GOT3 (cell line): ENCODE measurements around the gene LIF.

Source experiments
- DNase-seq: peaks from one replicate; lab custom pipeline; 2025; ENCODE audit warnings: mixed read lengths; lab: John Stamatoyannopoulos, UW

Gene LIF

DNA sequence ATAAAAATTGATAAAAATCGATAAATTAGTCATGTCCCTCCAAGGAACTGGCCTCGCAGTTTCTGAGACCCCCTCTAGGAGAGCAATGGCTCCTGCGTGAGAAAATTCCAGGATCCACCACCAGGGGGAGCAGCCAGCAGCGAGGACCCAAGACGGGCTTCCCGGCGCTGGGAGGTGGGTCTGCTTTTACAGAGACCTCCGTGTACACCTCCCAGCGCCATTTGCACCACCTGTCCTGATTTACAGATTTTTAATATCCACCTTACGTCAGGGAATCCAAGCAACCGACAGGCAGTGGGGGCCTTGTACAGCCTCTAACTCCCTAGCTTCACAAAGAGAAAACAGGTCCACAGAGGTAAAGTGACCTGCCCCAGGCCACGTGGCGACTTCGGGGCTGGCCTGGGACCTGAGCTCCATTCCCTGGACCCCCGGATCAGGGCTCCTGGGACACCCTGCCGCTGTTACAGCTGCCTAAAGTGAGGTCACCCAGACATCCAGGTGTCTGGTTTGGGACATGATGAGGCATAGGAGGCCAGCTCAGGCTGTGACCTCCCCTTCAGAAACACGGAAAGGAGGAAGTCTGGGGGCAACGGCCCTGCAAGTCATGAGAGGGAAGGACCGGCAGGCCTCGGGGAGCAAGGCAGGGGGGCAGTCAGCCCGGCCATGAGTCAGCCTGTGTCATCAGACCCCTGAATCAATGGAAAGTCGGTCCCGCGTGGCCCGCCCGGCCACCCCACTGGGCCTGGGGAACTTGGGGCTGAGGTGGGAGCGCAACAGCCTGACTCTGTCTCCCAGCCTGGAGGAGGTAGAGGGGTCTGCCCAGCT is 16.6 kb upstream of the LIF start:
- no peak for DNase-seq

GRCh38 chr22:30262112-30262511 is 15.6 kb upstream of the LIF start:
- no peak for DNase-seq

- DNase-seq = no peak
Measured at GRCh38 chr22:30261134-30261533, 14.6 kb upstream of the LIF start.

DNA sequence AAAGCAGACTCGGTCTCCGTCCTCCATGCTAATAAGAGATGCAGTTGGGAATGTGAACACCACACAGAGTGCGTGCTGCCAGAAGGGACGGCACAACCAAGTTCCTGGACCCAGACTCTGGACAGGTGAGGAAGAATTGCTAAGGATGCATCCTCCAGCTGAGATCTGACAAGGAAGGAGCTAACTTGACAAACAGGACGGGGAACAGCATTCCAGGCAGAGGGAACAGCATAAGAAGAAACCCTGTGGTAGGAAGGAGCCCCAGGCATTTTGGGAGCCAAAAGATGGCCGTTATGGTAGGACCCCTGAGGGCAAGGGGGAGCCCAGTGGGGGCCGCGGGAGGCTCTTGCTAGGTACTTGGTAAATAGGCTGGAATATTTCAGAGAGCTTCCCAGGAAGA is 14.1 kb upstream of the LIF start:
- DNase-seq = no peak

- DNase-seq = no peak
Measured at GRCh38 chr22:30260276-30260675, 13.7 kb upstream of the LIF start.

DNA sequence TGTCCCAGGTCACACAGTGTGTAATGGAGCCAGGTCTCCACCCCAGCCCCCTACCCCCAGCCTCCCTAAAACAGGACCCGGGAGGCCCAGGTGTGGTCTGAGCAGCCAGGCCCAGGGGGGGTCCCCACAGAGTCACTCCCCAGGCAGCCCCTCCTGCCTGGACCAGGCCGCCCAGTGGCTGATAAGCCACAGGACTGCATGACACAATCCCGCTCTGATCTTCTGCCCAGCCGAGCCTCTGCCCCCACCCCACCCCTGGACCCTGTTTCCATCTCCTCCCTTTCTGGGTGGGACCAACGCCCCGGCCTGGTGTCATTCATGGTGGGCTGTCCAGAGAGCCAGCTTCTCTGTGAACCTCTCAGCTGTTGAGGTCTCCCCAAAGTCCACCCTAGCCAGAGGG is 7.8 kb upstream of the LIF start:
- no peak for DNase-seq

GRCh38 chr22:30253205-30253852 is 6.8 kb upstream of the LIF start:
- no peak for DNase-seq

DNA sequence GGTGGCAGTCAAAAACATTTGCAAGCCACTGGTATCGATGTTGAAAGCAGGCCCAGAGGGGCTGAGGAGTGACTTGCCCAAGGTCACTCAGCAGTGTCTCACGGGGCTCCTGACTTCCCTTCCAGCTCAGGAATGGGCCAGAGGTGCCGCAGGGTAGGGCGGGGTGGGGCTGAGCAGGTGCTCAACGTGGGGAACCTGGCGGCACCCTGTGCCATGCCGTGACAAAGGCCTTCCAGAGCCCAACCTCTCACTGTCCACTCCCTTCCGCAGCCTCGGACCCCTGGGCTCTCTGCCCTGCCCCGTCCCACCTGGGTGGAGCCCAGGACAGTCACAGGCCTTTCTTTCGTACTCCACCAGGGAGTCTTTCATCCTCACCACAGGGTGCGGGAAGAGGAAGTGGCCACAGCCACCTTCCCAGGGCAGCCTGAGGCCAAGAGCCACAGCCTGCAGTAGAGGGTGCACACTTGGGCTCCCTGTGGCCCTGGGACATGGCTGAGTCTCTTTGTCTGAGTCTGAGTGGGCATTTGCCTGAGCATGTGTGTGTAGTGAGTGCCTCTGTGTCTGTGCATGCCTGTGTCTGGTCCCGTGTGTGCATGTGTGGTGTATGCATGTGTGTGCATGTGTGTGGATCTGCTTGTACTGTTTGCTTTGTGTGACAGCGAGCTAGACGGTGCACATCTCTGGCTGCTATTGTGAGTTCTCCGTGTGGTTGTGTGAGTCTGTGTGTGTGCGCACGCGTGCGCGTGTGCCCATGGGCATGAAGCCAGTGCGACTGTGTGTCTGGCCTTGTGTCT is 6.0 kb upstream of the LIF start:
- no peak for DNase-seq

DNA sequence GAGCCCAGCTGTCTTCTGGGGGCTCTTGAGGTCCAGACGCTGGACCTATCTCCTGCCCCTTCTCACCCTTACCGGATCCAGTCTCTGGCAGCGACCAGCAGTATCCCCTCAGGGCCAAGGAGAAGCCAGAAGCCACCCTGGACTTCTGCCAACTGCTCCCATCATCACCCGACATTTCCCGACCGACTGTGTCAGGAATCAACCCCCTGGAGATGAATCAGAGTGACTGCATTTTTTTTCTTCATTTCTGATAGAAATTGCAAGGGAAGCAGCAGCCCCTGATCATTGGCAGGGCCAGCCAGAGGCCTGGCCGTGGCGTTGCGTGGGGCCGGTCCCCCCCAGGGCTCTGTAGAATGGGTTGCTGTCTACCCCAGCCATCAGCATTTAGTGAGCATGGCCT is 5.2 kb upstream of the LIF start:
- DNase-seq = no peak

DNA sequence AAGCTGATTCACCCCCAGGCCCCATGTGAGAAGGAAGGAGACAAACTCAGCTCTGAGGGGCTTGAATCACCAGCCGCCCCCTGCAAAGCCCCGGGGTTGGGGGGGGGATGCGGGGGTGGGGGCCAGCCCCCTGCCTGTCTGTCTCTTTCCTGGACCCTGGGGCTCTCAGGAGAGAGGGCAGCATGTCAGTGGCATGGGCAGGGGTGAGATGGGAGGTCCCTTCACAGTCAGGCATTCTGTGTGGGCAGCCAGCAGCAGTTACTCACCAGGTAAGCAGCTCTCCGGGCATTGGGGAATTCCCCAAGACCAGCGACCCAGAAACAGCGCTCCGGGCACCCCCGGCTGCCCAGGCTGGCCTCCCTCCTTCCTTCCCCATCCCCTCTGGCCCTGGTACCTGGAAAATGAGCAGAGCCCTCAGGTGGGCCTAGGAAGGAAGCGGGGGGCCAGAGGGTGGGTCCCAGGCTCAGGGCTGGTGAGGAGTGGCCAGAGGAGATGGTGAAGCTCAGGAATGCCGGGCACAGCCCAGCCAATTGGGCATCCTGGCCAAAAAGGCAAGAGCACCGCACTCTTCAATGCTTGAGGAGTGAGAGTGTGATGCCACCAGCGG is 4.2 kb upstream of the LIF start:
- no peak for DNase-seq

DNA sequence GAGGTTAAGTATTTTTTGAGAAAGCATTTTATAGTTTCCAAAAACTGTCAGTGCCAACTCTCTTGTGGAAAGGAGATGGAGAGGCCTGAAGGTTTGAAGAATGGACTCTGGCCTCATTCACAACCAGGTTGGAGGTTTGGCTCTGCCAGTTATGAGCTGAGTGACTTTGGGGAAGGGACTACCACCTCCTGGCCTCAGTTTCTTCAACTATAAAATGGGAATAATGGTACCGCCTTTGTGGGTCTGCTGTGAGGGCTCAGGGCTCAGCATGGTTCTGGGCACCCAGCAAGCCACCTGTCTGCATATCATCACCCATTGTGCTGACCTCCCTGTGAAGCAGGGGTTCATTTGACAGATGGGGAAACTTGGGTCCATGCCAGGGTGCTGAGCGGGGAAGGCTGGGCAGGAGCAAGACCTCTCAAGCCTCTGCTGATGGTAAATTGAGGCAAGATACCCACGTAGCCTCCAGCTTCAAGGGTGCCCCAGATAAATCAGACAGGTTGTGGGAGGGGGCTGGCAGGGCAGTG is 3.5 kb upstream of the LIF start:
- no peak for DNase-seq

DNA sequence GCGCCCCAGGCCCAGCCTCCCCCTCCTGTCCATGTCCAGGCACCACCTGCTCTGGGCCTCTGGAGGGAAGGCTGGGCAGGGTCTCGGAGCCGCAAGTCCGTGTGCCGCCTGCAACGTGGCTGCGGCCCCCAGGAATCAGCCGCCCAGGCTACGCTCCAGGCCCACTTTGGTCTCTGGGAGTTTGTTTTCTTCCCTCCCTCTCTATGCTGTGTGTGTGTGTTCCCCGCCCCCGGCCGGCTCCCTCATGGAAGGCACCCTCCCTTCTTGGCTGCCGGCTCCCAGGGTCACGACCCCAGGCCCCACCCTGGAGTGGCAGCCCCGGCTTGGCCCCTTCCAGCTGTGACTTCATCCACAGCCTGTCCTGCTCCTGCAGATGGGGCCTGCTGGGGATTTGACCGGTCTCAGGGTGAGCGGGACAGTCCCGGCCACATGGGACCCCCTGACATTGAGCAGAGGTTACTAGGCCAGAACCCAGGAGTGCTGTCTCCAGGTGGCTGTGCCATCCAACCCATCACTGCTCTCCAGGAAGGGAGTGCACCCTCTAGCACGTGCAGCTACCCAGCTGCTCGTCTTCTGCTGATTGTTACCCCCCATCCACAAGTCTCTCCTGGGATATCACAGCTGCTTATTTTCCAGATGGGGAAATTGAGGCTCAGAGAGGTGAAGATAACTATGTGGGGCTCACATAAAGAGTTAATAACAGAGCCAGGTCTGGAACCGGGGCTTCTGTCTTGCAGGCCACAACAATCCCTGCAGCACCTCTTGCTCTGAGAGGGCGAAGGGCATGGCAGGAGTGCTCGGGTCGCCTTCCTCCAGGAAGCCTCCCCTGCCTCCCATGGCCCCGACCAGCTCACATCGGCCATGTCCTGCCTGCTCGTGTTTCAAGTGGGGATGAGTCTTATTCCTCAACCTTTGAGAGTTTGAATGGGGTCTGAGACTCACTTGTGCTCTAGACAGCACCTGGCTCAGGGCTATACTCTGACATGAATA is 2.8 kb upstream of the LIF start:
- DNase-seq = no peak

GRCh38 chr22:30248484-30248883 is 1.9 kb upstream of the LIF start:
- no peak for DNase-seq

- no peak for DNase-seq
Measured at GRCh38 chr22:30247974-30248373, 1.4 kb upstream of the LIF start.

GRCh38 chr22:30247561-30247960 is 1.0 kb upstream of the LIF start:
- no peak for DNase-seq

GRCh38 chr22:30246814-30247376 is 336 bp upstream of the LIF start:
- no peak for DNase-seq

DNA sequence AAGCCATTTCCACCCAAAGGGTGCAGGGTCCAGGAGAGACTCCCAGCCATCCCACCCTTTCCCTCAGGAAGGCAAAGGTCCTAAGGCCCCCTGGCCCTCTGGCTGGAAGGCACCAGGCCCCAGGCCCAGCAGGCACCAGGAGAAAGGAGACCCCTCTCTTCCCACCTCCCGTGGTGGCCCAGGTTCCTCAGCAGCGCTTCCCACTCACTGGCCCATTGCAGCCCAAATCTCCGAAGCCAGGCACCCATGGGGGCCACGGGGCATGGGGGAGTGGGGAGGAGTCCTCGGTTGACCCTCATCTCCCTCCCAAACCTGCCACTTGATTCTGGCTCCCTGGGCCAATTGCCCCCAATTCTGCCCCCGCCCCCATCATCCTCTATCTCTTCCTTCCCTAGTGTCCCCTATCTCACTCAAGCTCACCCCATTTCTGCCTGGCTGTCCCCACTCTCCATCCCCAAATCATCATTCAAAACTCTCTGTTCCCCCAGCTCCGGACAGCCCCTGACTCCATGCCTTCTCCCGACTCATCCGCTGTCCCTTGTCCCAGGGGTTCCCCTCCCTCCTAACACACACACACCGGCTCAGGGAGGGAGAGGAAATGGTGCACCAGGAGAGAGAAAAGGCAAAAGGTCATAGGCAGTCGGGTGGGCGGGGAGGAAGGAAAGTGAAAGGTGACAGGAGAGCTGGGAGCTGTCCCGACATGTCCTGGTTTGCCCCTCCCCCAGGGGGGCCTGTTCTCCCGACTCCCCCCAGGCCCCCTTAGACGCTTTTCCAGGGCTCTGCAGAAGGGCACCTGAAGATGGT is 1.2 kb downstream of the LIF start:
- no peak for DNase-seq

DNA sequence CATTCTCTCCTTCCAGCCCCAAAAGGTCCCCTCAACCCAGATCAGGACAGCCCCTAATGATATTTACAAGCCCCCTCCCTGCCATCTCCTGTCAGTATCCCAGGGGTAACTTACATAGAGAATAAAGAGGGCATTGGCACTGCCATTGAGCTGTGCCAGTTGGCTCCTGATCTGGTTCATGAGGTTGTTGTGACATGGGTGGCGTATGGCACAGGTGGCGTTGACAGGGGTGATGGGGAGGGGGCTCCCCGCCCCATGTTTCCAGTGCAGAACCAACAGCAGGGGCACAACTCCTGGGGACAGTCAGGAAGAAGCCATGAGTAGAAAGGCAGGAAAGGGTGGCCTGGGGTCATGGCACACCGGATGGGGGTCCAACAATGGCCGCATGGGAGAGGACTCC is 1.9 kb downstream of the LIF start:
- no peak for DNase-seq

GRCh38 chr22:30244066-30244465 is 2.5 kb downstream of the LIF start:
- DNase-seq = no peak

- no peak for DNase-seq
Measured at GRCh38 chr22:30243661-30244060, 2.9 kb downstream of the LIF start.
